H1 (cell line): ENCODE measurements around the gene PPP4R4. TPM values are rescaled to one million over a fixed set of nuclear protein-coding genes. Genes with fewer than 3 reads are reported as not detected.

Experiments used
- CHD1 ChIP-seq: IDR thresholded peaks from 2 replicates; pipeline ENCODE4 v1.6.1; 2012; ENCODE audit warnings: low read depth, low read length, improper control_type of control experiment
- CHD7 ChIP-seq: fragments of 300-600 bp; sonication (generic); IDR thresholded peaks from 2 replicates; pipeline ENCODE4 v1.7.1; 2012; ENCODE audit warnings: low read length, moderate library complexity, mild to moderate bottlenecking, inconsistent platforms; ENCODE audit not compliant: insufficient replicate concordance
- EGR1 ChIP-seq: IDR thresholded peaks from 2 replicates; pipeline ENCODE4 v1.6.1; 2011; ENCODE audit warnings: low read depth, low read length, borderline replicate concordance
- FOSL1 ChIP-seq: IDR thresholded peaks from 2 replicates; pipeline ENCODE4 v1.6.1; 2011; ENCODE audit warnings: mild to moderate bottlenecking, low read depth, low read length, moderate library complexity; ENCODE audit not compliant: insufficient read depth
- NANOG ChIP-seq: IDR thresholded peaks from 2 replicates; pipeline ENCODE4 v1.6.1; 2011; ENCODE audit warnings: low read length, low read depth, mild to moderate bottlenecking, inconsistent platforms; ENCODE audit not compliant: insufficient read depth, poor library complexity, severe bottlenecking
- PHF8 ChIP-seq: fragments of 200-600 bp; sonication (generic); conservative IDR thresholded peaks from 2 replicates; pipeline ENCODE4 v1.7.1; 2012; ENCODE audit warnings: low read depth, mild to moderate bottlenecking, inconsistent platforms, low read length, moderate library complexity
- RFX5 ChIP-seq: IDR thresholded peaks from 2 replicates; pipeline ENCODE4 v1.6.1; 2011; ENCODE audit warnings: low read depth, low read length, improper control_type of control experiment, borderline replicate concordance
- USF2 ChIP-seq: IDR thresholded peaks from 2 replicates; pipeline ENCODE4 v1.6.1; 2011; ENCODE audit warnings: low read length, improper control_type of control experiment
- polyA plus RNA-seq, 7 experiments: library from polyadenylated mRNA; depleted of rRNA in 3 of 7; stranded (reverse) in 5 of 7; unstranded in 2 of 7; fragments of >200 nt in 5 of 7; fragments of 200-250 nt in 2 of 7; gene quantifications; 1 replicate in 5 of 7; 2 replicates in 1 of 7; 4 replicates in 1 of 7; pipeline versions ENCODE4 v1.2.1 to v1.2.3, GENCODE V29; 2011 to 2013; ENCODE audit warnings: missing spikeins in 2 of 7, mixed read lengths in 2 of 7
- total RNA-seq: library from RNA; stranded (reverse); fragmentation: NEBNext Ultra II Directional; extraction: Animal tissue kit (Norgen Biotek cat#: 25700); gene quantifications from 2 replicates; pipeline ENCODE4 v1.2.1, GENCODE V29; 2021

Gene PPP4R4
- total and polyA plus RNA-seq, 2 of the 8 experiments (the other 6 are each of a cell fraction or from before 2014, with no cell fraction given) = 3.3 to 9.6 TPM

- TF ChIP-seq CHD7 = no peak
- TF ChIP-seq CHD1 = no peak
- TF ChIP-seq RFX5 = no peak
- TF ChIP-seq USF2 = no peak
- TF ChIP-seq NANOG = no peak
- TF ChIP-seq FOSL1 = no peak
- no peak for TF ChIP-seq PHF8
- no peak for TF ChIP-seq EGR1
Measured at GRCh38 chr14:94304243-94304642, 130.1 kb downstream of the PPP4R4 start (continued).
